HG02970 (cell line): ENCODE measurements around the gene ATXN7L2.
"Not testable (repeated sequence)": the region's sequence is repeated elsewhere in the genome, so short reads cannot be mapped to it uniquely, and the experiment has no call there.

ENCODE experiments used
- ATAC-seq: cut with Tn5 transposase; IDR thresholded peaks from one replicate; pipeline ENCODE4 v1.9.1; 2021; ENCODE audit warnings: mild to moderate bottlenecking, moderate library complexity, moderate number of reproducible peaks; ENCODE audit not compliant: unreplicated experiment, low FRiP score

Gene ATXN7L2

DNA sequence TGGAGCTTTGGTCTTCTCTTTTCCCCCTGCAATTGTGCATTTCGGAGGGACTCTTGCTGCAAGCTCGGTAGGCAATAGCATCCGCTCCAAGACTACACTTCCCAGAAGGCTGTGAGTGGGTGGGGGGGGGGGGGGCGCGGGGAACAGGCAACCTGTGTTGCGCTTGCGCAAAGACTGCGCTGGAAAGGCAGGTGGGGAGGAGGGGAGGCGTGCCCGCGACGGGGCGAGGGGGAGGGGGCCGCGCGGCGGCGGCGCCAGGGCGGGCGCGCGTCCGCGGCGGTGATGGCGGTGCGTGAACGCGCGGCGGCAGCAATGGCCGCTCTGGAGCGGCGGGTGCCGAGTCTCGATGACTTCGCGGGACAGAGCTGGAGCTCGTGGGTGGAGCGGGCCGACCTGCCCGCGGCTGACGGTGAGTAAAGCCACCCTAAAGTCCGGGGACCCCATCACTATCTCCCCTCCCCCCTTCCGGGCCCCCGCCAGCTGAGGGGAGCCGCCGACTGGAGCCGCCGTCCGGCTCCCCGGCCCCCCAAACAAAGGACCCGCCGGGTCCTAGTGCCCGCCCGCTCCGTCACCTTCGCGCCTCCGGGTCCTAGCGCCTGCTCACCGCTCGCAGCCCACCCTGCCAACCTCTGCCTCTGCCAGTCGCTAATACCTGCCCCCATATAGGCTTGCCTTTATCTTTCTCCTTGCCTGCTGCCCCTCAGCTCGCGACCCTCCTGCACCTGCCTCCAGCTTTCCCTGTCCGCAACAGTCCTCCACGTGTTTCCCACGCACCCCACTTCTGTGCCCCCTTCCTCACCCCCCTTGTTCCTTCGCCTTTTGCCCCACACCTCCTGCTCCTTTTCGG is at the start of gene ATXN7L2:
ATXN7L2 (plus strand) TSS at position 234 of the 847 bp plus-strand sequence; CDS start at position 283, 49 bp downstream.
- ATAC-seq: peak; percentile 85

DNA sequence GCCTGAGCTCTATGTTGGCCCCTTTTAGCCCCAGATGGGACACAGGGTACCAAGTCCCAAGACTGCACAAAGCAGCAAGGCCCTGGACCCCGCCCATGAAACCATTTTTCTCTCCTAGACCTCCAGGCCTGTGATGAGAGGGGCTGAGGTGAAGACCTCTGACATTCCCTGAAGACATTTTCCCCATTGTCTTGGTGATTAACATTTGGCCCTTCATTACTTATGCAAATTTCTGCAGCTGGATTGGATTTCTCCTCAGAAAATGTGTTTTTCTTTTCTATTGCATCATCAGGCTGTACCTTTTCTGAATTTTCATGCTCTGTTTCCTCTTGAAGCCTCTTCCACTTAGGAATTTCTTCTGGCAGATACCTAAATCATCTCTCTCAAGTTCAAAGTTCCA is 49.2 kb upstream of the ATXN7L2 start:
- ATAC-seq: no peak

GRCh38 chr1:109438798-109439297 is 44.9 kb upstream of the ATXN7L2 start:
- no peak for ATAC-seq

DNA sequence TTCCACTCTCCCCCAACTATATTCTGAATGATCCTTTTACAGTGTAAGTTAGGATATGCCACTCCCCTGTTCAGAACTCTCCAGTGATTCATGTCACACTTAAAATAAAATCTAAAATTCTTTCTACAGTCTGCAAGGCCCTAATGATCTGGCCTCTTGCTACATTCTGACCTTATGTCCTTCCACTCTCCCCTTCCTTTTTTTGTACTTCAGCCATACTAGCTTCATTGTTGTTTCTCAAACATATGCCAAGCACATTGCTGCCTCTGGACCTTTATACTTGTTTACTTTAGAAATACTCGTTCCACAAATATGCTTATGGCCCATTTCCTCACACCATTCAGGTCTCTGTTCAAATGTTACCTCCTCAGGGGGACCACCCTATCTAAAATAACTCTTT is 42.6 kb upstream of the ATXN7L2 start:
- no peak for ATAC-seq

- no peak for ATAC-seq
Observed at GRCh38 chr1:109443476-109443875, 40.2 kb upstream of the ATXN7L2 start.

- ATAC-seq: no peak
Observed at GRCh38 chr1:109444346-109444745, 39.4 kb upstream of the ATXN7L2 start.

DNA sequence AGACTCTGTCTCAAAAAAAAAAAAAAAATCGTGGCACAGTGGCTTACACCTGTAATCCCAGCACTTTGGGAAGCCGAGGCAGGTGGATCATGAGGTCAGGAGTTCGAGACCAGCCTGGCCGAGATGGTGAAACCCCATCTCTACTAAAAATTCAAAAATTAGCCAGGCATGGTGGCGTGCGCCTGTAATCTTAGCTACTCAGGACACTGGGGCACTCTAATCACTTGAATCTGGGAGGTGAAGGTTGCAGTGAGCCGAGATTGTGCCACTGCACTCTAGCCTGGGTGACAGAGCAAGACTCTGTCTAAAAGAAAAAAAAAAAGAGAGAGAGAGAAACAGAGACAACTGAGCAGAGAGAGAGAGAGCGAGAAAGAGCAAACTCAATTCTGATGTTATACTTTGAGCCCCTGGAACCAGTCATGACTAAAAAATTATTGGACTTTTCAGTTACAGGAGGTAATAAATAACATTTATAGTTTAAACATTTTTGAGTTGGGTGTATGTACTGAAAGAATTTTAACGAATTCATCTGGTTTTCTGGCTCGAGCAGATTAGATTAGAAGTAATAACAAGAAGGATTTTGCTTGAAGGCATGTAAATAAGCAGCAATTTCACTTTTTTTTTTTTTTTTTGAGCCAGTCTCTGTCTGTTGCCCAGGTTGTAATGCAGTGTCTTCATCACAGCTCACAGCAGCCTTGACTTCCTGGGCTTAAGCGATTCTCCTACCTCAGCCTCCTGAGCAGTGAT is 37.6 kb upstream of the ATXN7L2 start:
- ATAC-seq: not testable (repeated sequence)

GRCh38 chr1:109447524-109447923 is 36.2 kb upstream of the ATXN7L2 start:
- no peak for ATAC-seq

GRCh38 chr1:109454497-109455133 is 29.1 kb upstream of the ATXN7L2 start:
- ATAC-seq: no peak

GRCh38 chr1:109457819-109458218 is 25.9 kb upstream of the ATXN7L2 start:
- no peak for ATAC-seq

DNA sequence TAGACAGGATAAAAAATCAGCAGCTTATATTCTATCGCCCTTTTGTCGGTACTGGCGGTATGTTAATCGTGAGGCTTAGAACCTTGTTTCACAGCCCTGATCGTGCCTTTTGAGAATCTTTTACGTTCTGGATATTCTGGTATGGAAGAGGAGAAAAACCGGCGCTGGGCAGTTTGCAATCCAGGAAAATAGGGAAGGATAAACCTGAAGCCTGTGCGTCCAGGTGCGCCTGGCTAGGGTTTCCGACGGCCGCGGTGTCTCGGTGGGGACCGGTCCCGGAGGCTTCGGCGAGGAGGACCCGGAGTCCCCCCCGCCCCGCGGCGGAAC is 17.6 kb upstream of the ATXN7L2 start:
- ATAC-seq: no peak

DNA sequence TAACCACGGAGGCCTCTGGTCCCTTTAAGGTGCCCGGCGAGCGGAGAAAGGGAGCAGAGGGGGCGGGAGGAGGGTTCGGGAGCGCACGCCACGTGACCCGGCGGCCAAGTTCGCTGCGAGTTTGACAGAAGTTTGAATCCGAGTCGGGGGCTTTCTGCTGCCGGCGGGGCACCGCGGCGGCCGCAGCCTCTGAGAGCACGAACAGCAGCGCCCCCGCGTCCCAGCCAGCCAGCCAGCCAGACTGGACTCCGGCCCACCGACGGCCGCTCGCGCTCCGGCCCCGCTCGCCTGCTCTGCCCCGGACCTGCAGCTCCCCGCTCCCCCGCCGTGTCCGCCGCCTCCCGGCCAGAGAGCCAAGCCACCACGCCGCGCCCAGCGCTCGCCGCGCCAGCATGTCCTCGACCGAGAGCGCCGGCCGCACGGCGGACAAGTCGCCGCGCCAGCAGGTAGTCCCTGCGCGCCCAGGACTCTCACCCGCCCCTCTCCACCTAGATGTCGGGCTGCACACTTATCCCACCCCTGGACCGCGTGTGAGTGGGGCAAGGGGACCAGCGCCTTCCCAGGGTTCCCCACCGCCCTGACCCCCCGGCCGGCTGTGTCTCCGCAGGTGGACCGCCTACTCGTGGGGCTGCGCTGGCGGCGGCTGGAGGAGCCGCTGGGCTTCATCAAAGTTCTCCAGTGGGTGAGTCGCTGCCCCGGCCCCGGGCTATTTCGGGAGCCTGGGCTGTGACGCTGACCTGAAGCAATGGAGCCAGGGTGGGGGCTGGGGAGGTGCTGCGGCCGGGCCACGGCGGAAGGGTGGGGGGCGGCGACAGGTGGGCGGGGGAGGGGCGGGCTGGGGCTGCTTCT is 17.0 kb upstream of the ATXN7L2 start, which contains the start of gene SYPL2:
SYPL2 (plus strand) TSS at position 95 of the 849 bp plus-strand sequence; CDS start at position 393, 298 bp downstream.
- ATAC-seq: no peak

GRCh38 chr1:109467301-109467777 is 16.4 kb upstream of the ATXN7L2 start:
- ATAC-seq: no peak

DNA sequence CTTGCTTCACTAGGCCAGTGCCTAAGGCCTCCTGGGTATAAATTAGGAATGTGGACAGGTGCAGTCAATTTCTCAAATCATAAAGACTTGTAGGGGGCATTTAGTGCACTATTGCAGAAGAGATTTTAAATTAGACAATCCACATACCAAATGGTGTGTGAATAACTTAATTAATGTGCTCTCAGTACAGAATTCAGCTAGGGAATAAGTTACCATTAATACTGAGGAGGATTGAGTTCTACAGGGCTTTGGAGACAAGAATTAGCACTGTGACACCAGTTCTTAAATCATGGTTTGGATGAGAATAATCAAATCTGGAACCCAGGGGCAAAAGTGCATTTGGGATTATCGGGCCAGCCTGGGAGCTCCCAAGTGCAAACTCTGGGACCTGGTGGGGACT is 15.6 kb upstream of the ATXN7L2 start:
- ATAC-seq: no peak

DNA sequence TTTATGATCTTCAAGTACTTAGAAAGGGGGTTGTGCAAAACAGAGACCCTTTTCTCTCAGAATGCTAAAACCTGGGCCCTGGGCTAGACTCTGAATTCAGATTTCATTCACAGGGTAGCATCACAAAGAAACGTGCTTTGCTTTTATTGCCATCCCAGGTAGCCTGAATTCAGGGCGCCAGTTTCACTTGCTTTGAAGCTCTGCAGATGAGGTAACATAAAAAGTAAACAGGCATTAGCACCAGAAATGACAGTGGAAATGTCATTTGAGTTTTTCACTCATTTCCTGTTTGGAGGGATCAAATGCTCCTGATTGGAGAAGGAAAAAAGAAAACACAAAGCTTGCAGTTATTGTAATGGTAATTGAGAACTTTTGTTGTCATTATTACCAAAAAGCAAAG is 14.8 kb upstream of the ATXN7L2 start:
- ATAC-seq: no peak

- no peak for ATAC-seq
Observed at GRCh38 chr1:109470245-109470644, 13.5 kb upstream of the ATXN7L2 start.

DNA sequence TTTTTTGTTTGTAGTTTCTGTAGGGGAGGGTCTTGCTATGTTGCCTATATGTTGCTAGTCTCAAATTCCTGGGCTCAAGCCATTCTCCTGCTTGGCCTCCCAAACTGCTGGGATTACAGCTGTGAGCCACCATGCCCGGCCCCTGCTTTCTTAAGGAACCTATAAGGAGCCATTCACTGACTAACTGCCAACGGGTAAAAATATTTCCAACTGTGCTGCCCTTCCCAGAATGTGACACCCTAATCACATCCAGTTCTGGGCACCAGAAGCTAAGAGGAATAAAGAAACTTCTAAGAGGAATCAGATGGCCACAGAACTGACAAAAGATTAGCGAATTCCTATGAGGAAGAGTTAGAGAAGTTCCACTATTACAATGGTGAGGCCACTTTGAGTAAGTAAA is 10.9 kb upstream of the ATXN7L2 start:
- no peak for ATAC-seq

DNA sequence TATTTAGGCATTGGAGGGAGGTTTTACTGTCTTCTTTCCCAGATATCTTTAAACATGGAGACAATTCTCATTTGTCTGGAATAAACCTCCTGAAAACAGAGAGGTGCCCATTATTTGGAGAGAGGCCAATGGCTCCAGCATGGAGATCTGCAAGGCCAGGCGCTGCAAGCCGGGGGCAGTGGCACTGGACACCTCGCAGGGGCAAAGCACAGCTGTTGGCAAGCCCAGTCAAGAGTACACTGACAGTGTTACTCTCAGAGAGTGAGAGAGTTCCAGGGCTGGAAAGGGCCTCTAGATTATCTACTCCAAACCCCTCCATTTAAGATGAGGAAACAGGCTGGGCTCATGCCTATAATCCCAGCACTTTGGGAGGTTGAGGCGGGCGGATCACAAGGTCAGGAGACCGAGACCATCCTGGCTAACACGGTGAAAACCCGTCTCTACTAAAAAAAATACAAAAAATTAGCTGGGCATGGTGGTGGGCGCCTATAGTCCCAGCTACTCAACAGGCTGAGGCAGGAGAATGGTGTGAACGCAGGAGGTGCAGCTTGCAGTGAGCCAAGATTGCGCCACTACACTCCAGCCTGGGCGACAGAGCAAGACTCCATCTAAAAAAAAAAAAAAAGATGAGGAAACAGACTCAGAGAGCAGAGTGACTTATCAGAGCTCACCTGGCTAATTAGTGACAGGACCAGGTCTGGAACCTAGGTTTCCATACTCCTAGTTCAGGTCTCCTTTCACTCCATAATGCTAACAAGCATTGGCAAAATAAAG is 10.2 kb upstream of the ATXN7L2 start:
- not testable (repeated sequence) for ATAC-seq

DNA sequence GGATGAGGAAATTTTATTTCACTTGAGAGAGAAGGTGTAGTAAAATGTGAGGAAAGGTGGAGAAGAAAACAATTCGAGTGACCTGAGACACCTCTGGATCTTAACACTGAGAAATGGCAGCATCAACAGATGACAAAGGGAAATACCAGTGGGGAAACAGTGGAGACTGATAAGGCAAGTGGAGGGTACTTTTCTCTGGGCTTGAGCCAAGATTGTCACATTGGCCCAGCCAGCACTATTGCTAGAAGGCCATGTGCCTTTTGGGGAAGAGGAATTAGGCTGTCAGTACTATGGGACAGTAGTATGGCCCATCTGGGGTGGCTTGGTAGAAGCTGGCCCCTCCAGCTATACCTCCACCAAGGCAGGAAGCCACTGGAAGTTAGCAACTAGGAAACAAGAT is 9.0 kb upstream of the ATXN7L2 start:
- ATAC-seq: no peak
